Fibroblast of pulmonary artery (primary cell): ENCODE measurements around the gene PSME2.
A peak's percentile ranks its signal among the peaks of the same experiment; 100 is the strongest.

ENCODE experiments used
- DNase-seq: peaks from one replicate; pipeline ENCODE4 v3.0.0-alpha.2; 2010; ENCODE audit warnings: low read depth
- H3K4me3 ChIP-seq: replicated peaks from 2 replicates; pipeline ENCODE4 v1.5.1; 2011; ENCODE audit warnings: low read depth, mild to moderate bottlenecking, control low read depth, low read length, moderate library complexity
- CTCF ChIP-seq: IDR thresholded peaks from 2 replicates; pipeline ENCODE4 v1.5.1; 2011; ENCODE audit warnings: mild to moderate bottlenecking, control low read depth, low read length, inconsistent platforms; ENCODE audit errors: missing control alignments

Gene PSME2

GRCh38 chr14:24185026-24185425 is 38.6 kb upstream of the PSME2 start:
- DNase-seq: no peak
- no peak for TF ChIP-seq CTCF
- H3K4me3 ChIP-seq: no peak overlapping the region

GRCh38 chr14:24184104-24184970 is 37.9 kb upstream of the PSME2 start:
- DNase-seq: no peak
- no peak for TF ChIP-seq CTCF

GRCh38 chr14:24183014-24183481 is 36.6 kb upstream of the PSME2 start:
- DNase-seq: no peak
- H3K4me3 ChIP-seq: no peak overlapping the region
- TF ChIP-seq CTCF: no peak

More at GRCh38 chr14:24184104-24184970, 37.9 kb upstream of the PSME2 start:
- no peak overlapping the region for H3K4me3 ChIP-seq

GRCh38 chr14:24182110-24182882 is 35.9 kb upstream of the PSME2 start:
- no peak for DNase-seq
- TF ChIP-seq CTCF: no peak

GRCh38 chr14:24181371-24182077 is 35.1 kb upstream of the PSME2 start:
- H3K4me3 ChIP-seq: no peak overlapping the region
- no peak for DNase-seq
- no peak for TF ChIP-seq CTCF

More at GRCh38 chr14:24182110-24182882, 35.9 kb upstream of the PSME2 start:
- no peak overlapping the region for H3K4me3 ChIP-seq

- TF ChIP-seq CTCF: no peak
- DNase-seq: peak; percentile 88
- H3K4me3 ChIP-seq: no peak overlapping the region
These were observed 33.8 kb upstream of the PSME2 start for GRCh38 chr14:24179961-24180796.
